ENCODE data around the gene DNAAF9. TPM values are rescaled to one million over a fixed set of nuclear protein-coding genes. Genes with fewer than 3 reads are reported as not detected.

The DNAAF9 gene
- total RNA-seq, 1 donor from 2014 or later = 24.8 TPM

DNA sequence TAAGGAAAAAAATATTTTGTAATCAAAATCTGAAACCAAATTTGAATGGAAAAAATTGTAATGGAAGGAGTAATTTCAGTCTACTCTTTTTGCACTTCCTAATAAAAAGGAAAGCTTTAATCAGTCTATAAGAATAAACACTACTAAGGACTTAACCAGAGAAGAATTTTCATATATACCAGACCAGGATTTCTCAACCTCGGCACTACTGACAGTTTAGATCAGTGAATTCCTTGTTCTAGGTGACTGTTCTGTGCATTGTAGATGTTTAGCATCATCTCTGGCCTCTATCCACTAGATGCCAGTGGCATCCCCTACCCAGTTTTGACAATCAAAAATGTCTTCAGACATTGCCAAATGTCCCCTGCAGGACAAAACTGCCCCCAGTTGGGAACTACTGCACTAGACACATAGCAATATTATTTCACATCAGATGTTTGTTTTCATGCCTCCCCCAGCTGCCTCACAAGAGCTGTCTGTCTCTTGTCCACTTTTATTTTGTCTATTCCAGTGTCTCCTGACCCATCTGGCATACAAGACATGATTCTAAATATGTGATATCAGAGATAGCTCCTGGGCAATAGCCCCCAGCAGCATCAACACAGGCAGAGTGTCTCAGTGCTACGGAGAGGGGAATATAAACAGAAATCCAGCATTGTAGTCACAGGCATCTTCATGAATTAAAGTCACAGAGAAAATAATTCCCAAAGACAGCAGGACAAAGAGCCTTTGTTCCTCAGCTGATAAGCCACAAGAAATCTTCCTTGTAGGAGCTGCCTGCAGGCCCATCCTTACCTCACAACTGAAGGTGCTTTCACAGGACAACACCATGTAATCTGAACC lies 27.0 kb downstream of the DNAAF9 start:
- TF ChIP-seq, protein P1, sequence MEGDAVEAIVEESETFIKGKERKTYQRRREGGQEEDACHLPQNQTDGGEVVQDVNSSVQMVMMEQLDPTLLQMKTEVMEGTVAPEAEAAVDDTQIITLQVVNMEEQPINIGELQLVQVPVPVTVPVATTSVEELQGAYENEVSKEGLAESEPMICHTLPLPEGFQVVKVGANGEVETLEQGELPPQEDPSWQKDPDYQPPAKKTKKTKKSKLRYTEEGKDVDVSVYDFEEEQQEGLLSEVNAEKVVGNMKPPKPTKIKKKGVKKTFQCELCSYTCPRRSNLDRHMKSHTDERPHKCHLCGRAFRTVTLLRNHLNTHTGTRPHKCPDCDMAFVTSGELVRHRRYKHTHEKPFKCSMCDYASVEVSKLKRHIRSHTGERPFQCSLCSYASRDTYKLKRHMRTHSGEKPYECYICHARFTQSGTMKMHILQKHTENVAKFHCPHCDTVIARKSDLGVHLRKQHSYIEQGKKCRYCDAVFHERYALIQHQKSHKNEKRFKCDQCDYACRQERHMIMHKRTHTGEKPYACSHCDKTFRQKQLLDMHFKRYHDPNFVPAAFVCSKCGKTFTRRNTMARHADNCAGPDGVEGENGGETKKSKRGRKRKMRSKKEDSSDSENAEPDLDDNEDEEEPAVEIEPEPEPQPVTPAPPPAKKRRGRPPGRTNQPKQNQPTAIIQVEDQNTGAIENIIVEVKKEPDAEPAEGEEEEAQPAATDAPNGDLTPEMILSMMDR (IDR thresholded peaks at IDR 0.05) = no peak
- H3K4me3 ChIP-seq = no peak overlapping the region
- H3K27ac ChIP-seq = no peak overlapping the region
- no peaks in the 10 kb centered on the region for H3K27me3 ChIP-seq
- DNase-seq (no peak), ATAC-seq (no peak)
- intact Hi-C loops (cut with DNase I) = no loop called here
- peaks cover 30% of the 10 kb centered on the region for H3K36me3 ChIP-seq
- peaks cover 2% of the 10 kb centered on the region for H3K9me3 ChIP-seq
- H3K4me1 ChIP-seq = peaks cover 11% of the 10 kb centered on the region

DNA sequence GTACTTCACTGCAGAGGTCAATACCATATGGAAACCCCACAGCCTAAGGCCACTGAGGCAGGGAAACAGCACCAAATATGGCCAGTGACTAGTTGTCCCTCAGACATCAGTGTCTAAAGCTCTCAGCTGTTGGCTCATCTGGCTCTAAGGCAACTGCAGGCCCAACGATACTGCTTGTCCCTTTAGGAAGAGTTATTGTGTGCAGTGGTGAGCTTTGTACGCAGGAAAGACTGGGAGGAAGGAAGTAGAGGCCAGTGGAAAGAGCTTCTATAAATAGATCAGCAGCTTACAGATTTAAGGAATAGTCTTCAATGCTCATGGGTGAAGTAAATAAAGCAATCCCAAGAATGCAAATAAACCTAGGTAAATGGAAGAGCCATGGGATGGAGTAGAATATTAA lies 29.3 kb downstream of the DNAAF9 start:
- H3K9me3 ChIP-seq = no peaks in the 10 kb centered on the region
- H3K4me1 ChIP-seq = peaks cover 11% of the 10 kb centered on the region
- intact Hi-C loops (cut with DNase I) = no loop called here
- peaks cover 53% of the 10 kb centered on the region for H3K36me3 ChIP-seq
- TF ChIP-seq, protein P1 (IDR thresholded peaks at IDR 0.05) = no peak
- no peak for ATAC-seq
- DNase-seq = no peak
- no peak overlapping the region for H3K4me3 ChIP-seq
- H3K27ac ChIP-seq = peak overlapping the region; percentile 13
- H3K27me3 ChIP-seq = no peaks in the 10 kb centered on the region

DNA sequence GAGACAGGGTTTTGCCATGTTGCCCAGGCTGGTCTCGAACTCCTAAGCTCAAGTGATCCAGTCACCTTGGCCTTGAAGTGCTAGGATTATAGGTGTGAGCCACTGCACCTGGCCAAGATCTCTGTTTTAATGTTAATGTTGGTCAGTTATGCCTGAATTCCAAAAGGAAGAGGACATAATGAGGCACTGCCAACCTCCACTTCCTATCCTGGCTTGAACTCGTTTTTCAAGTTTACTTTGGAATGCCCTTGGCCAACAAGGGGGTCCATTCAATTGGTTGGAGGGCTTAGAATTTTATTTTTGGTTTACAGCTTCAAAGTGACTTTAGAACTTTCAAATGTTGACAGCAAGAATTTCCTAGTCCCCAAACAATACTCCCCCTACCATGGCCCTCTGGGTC lies 29.8 kb downstream of the DNAAF9 start:
- Histone ChIP-seq H3K9me3 (no peaks in the 10 kb centered on the region), H3K27ac (peak overlapping the region; percentile 13), H3K27me3 (no peaks in the 10 kb centered on the region), H3K4me1 (peaks cover 11% of the 10 kb centered on the region), H3K36me3 (peaks cover 58% of the 10 kb centered on the region), H3K4me3 (no peak overlapping the region)
- TF ChIP-seq, protein P1 (IDR thresholded peaks at IDR 0.05) = no peak
- ATAC-seq (no peak), DNase-seq (no peak)
- intact Hi-C loops (cut with DNase I) = no loop called here

DNA sequence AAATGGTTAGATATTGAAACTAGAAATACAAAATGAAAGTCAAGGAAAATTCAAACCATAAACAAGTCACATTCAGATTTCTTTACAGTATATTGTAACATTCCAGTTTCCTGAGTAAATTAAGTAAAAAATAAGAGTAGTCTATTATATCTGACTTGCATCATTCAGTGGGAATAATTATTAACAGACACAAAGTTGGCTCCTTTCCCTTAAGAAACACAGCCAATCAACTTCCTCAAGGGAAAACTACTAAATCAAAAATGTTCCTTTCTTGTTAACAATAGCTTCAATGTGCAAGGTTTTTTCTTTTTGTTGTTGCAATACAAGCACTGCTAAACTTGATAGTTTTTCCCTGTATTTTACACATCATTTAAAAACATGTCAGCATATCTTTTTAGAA lies 33.2 kb downstream of the DNAAF9 start:
- Histone ChIP-seq H3K27ac (no peak overlapping the region), H3K4me3 (no peak overlapping the region), H3K9me3 (no peaks in the 10 kb centered on the region), H3K27me3 (no peaks in the 10 kb centered on the region), H3K4me1 (peaks cover 11% of the 10 kb centered on the region), H3K36me3 (peaks cover 66% of the 10 kb centered on the region)
- intact Hi-C loops (cut with DNase I) = no loop called here
- DNase-seq (no peak), ATAC-seq (no peak)
- TF ChIP-seq, protein P1 (IDR thresholded peaks at IDR 0.05) = no peak

DNA sequence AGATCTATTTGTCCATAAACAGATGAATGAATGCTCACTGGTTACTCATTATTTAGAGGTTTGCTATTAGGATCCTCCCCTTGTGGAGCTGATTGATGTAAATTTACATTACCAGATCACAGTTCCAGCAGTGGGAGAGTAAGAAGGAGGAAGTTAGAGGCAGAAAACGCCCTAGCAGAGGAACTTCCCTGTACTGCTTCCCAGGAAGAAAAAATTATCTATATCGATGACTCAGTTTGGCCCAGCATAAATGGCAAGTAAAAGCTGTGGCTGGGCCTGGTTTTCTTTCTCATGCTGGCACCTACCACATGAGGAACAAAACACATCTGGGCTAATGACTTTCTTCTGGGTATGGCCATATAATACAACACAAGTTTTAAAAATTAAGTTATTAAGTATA lies 35.7 kb downstream of the DNAAF9 start:
- Histone ChIP-seq H3K27ac (no peak overlapping the region), H3K36me3 (peaks cover 75% of the 10 kb centered on the region), H3K4me1 (no peaks in the 10 kb centered on the region), H3K27me3 (no peaks in the 10 kb centered on the region), H3K4me3 (no peak overlapping the region), H3K9me3 (no peaks in the 10 kb centered on the region)
- no peak for DNase-seq
- intact Hi-C loops (cut with DNase I) = no loop called here
- peak; percentile 81 for ATAC-seq
- TF ChIP-seq, protein P1 (IDR thresholded peaks at IDR 0.05) = no peak
